BJ (cell line): ENCODE measurements around the gene MSRB3. TPM values are rescaled to one million over a fixed set of nuclear protein-coding genes. Genes with fewer than 3 reads are reported as not detected.

Experiments used
- CTCF ChIA-PET: fragments of 350-600 bp; formaldehyde crosslinking; extraction: SDS; loops from one replicate; lab custom pipeline; 2021; ENCODE audit warnings: antibody characterized with exemption, inconsistent platforms; lab: Yijun Ruan, JAX
- POLR2A ChIA-PET: fragments of 300-600 bp; sonication (Branson Sonifier 250); formaldehyde crosslinking; extraction: SDS; loops from one replicate; lab custom pipeline; 2021; ENCODE audit warnings: antibody characterized with exemption; lab: Charles Lee
- DNase-seq: peaks from one replicate; pipeline ENCODE4 v3.0.0-alpha.2; 2011; ENCODE audit warnings: low read depth
- H3K27me3 ChIP-seq: 2 replicates; pipeline ENCODE4 v1.6.0; 2011; ENCODE audit warnings: low read length; ENCODE audit not compliant: control insufficient read depth, insufficient read depth
- H3K36me3 ChIP-seq: 2 replicates; pipeline ENCODE4 v1.5.1; 2011; ENCODE audit warnings: low read length; ENCODE audit not compliant: control insufficient read depth, insufficient read depth
- H3K4me3 ChIP-seq: 2 replicates; pipeline ENCODE4 v1.5.1; 2011; ENCODE audit warnings: low read depth, mild to moderate bottlenecking, control low read depth, low read length
- polyA plus RNA-seq: library from polyadenylated mRNA; depleted of rRNA; stranded (reverse); fragments of >200 nt; gene quantifications from 2 replicates; pipeline ENCODE4 v1.2.3, GENCODE V29; 2011
- TF ChIP-seq, protein P1 (sequence below): IDR thresholded peaks from 2 replicates; pipeline ENCODE4 v1.5.1; 2011; ENCODE audit warnings: low read depth, mild to moderate bottlenecking, control low read depth, inconsistent platforms, low read length, moderate library complexity; ENCODE audit not compliant: insufficient read depth

Gene MSRB3
- polyA plus RNA-seq, 1 experiment, result 76.0 TPM

DNA sequence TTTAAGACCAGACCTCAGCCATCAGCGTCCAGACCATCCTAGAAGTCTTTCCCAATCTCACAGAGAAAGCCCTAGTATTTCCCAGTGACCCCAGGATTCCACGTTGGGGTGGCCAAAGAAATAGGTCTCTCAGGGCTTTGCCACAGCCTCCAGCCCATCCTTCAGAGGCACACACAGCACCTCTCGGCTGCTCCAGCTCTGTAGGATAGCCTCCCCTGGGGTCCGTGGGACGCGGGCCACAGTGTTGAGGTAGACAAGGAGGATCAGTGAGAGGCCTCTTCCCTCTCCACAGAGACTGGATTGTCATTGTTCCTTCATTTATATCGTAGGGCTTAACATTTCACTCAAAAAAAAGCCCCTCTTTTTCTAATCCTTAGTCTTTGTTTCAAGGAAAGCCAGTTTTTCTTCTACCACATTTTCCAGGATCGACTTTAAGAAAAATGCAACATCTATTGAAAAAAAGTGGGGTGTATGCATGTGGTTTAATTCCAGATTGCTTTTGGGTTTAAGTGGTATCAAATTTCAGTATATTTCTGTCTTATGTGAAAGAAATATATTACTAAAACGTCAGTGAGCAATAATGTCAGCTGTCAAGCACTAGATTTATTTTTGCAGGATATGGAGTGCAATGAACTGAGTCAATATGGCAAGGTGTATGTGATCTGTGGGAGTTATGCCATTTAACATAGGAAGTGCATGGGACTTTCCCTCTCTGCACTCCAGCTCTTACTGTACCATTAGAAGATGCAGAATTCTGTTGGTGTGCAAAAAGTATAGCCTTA is 187.5 kb downstream of the MSRB3 start:
- peaks cover 1% of the 10 kb centered on the region; the same call in 1 of the 2 replicates for H3K36me3 ChIP-seq
- no peak overlapping the region for H3K4me3 ChIP-seq
- TF ChIP-seq, protein P1, sequence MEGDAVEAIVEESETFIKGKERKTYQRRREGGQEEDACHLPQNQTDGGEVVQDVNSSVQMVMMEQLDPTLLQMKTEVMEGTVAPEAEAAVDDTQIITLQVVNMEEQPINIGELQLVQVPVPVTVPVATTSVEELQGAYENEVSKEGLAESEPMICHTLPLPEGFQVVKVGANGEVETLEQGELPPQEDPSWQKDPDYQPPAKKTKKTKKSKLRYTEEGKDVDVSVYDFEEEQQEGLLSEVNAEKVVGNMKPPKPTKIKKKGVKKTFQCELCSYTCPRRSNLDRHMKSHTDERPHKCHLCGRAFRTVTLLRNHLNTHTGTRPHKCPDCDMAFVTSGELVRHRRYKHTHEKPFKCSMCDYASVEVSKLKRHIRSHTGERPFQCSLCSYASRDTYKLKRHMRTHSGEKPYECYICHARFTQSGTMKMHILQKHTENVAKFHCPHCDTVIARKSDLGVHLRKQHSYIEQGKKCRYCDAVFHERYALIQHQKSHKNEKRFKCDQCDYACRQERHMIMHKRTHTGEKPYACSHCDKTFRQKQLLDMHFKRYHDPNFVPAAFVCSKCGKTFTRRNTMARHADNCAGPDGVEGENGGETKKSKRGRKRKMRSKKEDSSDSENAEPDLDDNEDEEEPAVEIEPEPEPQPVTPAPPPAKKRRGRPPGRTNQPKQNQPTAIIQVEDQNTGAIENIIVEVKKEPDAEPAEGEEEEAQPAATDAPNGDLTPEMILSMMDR, result no peak
- no peaks in the 10 kb centered on the region for H3K27me3 ChIP-seq
- no peak for DNase-seq
- POLR2A ChIA-PET, result no interaction called here
- CTCF ChIA-PET, result no interaction called here

DNA sequence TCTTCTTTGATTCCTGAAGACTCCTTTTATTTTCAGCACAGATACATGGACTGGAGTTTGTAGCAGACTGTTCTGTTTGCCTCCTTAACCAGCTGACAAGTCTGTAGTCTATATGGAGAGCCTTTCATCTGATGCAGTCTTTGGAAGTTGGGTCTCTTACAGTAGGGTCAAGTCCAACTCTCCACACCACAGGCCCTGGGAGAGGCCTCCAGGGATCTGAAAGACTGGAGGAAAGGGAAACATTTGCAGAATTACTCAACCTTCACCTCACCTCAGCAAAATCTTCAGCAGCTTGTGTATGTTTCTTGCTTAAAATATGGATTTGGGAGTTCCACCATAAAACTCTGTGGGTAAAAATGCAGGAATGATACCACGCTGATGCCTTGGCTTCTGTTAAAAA is 188.4 kb downstream of the MSRB3 start:
- POLR2A ChIA-PET, result no interaction called here
- TF ChIP-seq, protein P1, result no peak
- CTCF ChIA-PET, result no interaction called here
- H3K27me3 ChIP-seq, result no peaks in the 10 kb centered on the region
- H3K36me3 ChIP-seq, result peaks cover 1% of the 10 kb centered on the region; the same call in 1 of the 2 replicates
- H3K4me3 ChIP-seq, result no peak overlapping the region
- DNase-seq, result no peak

GRCh38 chr12:65470256-65470655 is 191.8 kb downstream of the MSRB3 start:
- no peak for DNase-seq
- no peaks in the 10 kb centered on the region; the same call in 1 of the 2 replicates for H3K36me3 ChIP-seq
- TF ChIP-seq, protein P1, result no peak
- no peak overlapping the region for H3K4me3 ChIP-seq
- ChIA-PET POLR2A (no interaction called here), CTCF (interaction anchor here (0.9 kb wide), 1 partner anchor 17 kb away, joined by 3 read pairs; no protein-coding TSS in a partner anchor)
- no peaks in the 10 kb centered on the region for H3K27me3 ChIP-seq

DNA sequence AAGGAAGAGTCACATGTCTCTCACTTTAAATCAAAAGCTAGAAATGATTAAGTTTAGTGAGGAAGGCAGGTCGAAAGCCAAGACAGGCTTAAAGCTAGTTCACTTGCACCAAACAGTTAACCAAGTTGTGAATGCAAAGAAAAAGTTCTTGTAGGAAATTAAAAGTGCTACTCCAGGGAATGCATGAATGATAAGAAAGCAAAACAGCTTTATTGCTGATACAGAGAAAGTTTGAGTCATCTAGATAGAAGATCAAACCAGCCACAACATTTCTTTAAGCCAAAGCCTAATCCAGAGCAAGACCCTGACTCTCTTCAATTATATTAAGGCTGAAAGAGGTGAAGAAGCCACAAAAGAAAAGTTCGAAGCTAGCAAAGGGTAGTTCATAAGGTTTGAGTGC is 193.6 kb downstream of the MSRB3 start:
- TF ChIP-seq, protein P1, result no peak
- no peaks in the 10 kb centered on the region for H3K27me3 ChIP-seq
- H3K36me3 ChIP-seq, result no peaks in the 10 kb centered on the region; the same call in 1 of the 2 replicates
- POLR2A ChIA-PET, result interaction anchor here (0.5 kb wide), 1 partner anchor 1976 kb away, joined by 3 read pairs; no protein-coding TSS in a partner anchor
- CTCF ChIA-PET, result no interaction called here
- H3K4me3 ChIP-seq, result no peak overlapping the region
- DNase-seq, result no peak

DNA sequence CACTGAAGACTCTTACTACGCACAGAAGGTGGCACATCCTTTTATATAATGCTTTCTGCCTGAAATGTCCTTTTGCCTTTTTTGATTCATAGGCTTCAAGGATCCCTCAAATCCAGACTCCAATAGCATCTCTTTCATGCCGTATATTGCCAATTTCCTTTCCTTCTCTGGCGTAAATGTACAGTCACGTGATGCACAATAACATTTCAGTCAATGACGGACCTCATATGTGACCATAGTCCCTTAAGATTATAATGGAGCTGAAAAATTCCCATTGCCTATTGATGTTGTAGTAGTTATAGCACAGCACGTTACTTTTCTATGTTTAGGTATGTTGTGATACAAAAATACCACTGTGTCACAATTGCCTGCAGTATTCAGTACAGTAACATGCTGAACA is 196.3 kb downstream of the MSRB3 start:
- TF ChIP-seq, protein P1, result no peak
- ChIA-PET CTCF (no interaction called here), POLR2A (no interaction called here)
- Histone ChIP-seq H3K4me3 (no peak overlapping the region), H3K36me3 (no peaks in the 10 kb centered on the region), H3K27me3 (no peaks in the 10 kb centered on the region)
- DNase-seq, result no peak
